Stimulated activated CD4-positive, alpha-beta T cell treated with anti-CD3 and anti-CD28 coated beads, Interleukin-1b, Interleukin-23, amount 100 ng/mL, for 48 hours (primary cell): Measurements from ENCODE around the gene ZPBP.
"Not testable (repeated sequence)": the region's sequence is repeated elsewhere in the genome, so short reads cannot be mapped to it uniquely, and the experiment has no call there.

Experiments
- DNase-seq: peaks from one replicate; pipeline ENCODE4 v3.0.0-alpha.2; 2020

The ZPBP gene, protein sequence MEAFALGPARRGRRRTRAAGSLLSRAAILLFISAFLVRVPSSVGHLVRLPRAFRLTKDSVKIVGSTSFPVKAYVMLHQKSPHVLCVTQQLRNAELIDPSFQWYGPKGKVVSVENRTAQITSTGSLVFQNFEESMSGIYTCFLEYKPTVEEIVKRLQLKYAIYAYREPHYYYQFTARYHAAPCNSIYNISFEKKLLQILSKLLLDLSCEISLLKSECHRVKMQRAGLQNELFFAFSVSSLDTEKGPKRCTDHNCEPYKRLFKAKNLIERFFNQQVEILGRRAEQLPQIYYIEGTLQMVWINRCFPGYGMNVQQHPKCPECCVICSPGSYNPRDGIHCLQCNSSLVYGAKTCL

DNA sequence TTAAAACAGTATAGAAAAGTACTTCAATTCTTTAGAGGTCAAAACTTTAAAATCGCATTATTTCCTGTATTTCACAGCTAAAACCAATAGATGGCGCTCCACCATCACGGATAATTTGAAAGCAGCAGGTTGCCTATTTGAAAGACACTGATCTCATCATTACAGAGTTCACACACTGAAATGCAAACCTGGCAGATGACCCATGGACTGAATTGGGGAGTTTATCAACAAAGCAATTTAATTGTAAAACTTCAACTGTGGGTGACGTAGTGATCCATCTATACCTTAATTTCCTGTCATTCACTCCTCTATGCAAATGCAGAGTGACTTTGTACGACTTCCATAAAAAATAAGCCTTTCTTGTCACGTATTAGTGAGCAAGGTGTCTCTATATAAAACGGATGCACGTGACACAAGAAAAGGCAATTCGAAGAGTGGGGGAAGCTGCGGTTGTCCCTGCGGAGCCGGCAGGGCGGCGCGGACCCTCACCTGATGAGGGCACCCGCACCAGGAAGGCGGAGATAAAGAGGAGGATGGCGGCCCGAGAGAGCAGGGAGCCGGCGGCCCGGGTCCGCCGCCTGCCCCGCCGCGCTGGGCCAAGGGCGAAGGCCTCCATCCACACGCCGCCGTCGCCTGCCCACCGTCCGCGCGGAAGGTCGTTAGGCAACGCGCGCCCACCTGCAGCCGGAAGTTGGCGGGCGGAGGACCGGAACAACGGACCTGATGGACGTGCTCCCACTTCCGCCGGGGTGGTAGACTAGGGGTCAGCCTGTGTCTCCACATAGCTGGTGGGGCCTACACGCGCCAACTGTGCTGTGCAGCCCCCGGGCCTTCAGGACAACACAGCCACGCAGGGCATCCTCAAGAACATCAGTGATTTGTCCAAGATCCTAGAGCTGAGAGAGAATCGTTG is at the start of gene ZPBP:
Gene ZPBP (minus strand): TSS at position 668 of the 913 bp plus-strand sequence. CDS start 52 bp downstream, at position 616.
- peak; percentile 61 for DNase-seq

DNA sequence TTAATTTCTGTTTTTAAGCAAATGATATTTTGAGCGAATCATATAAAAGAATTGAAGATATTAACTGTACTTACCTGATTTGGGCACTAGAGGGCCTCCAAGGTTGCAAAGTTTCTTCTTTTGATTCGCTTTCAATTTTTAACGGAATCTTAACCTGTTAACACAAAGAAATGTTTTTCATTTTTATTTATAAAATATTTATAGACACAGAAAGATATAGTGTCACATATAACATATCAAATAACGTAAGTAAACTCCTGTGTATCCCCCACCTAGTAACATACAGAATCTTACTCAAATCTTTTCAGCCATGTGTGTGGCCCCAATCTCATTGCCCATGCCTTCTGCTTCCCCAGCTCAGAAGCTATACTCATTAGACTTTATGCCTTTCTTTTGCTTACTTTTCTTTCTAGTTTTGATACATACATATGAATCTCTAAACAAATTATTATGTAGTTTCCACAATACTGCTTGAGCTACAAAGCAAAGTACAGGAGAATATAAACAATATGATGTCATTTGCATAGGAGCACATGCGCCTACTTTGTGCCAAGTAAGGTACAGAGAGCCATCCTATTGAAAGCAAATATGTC is 49.5 kb upstream of the ZPBP start:
- DNase-seq: no peak

DNA sequence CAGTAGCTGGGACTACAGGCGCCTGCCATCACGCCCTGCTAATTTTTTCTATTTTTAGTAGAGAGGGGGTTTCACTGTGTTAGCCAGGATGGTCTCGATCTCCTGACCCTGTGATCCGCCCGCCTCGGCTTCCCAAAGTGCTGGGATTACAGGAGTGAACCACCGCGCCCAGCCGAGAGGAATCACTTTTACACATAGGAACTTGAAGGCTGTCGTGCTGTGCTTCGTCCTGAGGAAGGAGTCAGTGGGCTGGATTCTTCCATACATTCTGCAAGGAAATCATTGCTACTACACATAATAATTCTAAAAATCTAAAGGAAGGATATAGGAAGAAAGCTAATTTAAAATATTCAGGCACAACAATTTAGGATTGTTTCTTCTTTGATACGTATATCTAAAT is 48.8 kb upstream of the ZPBP start:
- DNase-seq: no peak

DNA sequence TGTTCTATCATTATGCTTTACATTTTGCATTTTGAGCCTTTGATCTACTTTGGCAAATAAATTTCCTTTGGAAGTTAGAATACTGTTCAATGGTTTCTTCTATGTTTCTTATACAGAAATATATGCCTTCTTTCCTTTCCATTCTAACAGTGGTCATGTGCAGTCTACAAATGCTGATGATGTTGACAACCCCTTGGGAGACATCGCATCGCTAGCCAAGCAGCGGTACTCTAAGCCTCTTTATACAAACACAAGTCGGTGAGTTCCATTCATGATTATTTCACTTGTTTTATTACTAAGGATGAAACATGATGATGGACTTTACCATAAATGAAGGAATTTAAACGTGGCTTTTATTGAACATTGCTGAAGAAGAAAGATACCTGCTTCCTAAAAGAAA is 48.1 kb upstream of the ZPBP start:
- no peak for DNase-seq

DNA sequence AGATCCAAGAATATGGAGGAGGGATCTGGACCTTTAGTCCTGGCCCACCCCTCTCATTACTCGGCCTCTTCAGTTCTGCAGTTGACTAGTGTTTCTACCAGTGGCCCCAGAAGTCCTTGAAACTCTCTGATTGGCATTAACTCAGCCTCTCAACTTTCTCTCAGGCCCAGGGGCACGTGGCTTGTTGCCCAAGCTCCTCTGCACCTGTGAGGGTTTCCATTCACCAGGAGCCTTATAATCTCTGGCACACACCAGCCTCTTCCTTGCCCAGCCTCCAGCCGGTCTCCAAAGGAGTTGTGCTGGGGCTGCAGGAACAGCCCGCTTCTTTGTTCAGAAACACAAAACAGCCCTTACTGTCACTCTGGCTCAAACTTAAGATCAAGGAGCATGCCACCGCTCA is 47.6 kb upstream of the ZPBP start:
- DNase-seq: no peak

DNA sequence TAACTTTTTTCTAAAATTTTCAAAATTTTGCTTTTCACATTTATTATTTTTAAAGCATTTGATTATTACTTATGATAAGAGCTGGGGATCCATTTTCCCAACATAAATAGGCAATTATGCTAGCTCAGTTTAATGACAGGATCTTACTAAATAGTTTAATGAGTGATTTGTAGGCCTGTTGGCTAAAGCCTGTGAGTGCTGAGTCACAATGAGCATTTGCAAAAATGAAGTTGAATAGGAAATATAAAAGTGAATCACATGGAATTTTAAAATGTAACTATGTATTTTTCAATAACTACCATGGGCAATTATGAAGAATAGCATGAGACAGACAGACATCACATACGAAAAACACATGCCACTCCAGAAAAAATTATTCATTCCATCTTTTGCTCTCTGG is 45.1 kb upstream of the ZPBP start:
- DNase-seq: no peak

DNA sequence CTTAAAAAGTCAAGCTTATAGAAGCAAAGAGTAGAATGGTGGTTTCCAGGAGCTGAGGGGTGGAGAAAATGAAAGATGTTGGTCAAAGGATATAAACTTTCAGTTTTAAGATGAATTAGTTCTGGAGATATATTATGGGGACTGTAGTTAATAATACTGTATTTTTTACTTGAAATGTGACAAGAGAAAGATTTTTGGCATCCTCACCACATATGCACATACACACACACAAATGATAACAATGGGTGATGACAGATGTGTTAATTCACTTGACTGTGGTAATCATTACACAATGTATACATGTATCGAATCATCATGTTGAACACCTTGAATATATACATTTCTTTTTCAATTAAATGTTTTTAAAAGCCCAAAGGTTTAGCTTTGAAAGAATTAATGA is 32.7 kb upstream of the ZPBP start:
- no peak for DNase-seq

DNA sequence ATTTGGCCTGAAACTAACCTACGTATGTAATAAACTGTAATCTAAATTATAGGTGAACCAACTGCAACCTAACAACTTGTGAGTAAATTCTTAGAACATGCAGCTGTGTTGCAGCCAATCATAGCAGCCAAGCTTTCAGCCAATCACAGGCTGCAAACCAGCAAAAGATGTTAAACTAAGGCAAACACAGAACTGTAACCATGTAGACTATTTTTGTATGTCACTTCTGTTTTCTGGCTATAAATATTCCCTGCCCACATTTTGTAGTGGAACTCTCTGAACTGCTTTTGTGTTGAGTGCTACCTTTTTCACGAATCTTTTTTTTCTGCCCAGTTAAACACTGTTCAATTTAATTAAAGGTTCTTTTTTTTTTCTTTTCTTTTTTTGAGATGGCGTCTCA is 28.2 kb upstream of the ZPBP start:
- no peak for DNase-seq

DNA sequence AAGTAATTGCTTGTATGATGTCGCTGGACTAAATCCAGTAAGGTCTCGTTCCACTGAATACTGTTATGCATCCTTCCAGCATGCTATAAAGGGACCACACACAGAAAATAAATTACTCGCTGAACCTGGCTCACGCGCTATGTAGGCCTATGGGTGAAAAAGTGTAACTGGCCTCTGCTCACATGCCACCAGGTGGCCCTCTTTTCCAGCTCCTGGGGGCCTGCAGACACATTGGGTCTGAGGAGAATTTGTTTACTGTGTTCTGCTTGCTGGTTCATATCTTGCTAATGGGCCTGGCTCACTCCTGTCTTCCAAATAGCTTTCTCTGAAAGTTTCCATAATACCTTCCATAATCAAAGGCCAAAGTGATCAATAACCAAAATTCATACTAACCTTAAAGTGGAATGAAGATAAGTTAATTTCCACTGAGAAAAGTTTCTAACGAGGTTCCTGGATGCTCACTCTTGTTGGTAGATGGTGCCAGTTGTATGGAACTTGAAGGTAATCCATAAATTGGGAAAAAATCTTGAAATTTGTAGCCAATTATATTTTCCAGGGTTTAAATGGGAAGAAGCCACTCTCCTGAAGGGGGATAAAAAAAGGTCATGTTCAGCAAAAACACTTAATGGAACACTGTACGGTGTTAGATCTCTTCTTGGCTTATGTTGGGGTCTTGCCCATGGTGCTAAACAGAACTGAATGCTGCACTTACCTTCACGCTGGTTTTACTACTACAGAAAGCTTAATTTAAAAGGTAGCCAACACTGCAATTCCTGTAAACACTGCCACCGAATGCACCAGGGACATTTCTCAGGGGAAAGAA is 27.0 kb upstream of the ZPBP start:
- peak; percentile 49 for DNase-seq

DNA sequence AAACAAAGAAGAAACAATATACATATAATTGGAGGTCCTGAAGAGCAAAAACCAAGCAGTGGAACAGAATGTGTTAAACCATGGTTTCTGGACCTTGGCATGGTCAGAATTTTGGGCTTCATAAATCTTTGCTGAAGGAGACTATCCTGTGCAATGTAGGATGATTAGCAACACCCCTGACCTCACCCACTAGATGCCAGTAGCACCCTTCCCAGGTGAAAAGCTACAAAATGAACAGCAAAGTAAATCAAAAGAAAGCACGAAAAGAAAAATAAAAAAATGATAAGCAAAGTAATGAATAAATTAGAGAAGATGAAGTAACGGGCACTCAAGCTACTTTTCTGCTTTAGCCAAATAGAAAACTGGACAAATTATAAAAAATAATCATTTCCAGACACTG is 19.2 kb upstream of the ZPBP start:
- DNase-seq: no peak

DNA sequence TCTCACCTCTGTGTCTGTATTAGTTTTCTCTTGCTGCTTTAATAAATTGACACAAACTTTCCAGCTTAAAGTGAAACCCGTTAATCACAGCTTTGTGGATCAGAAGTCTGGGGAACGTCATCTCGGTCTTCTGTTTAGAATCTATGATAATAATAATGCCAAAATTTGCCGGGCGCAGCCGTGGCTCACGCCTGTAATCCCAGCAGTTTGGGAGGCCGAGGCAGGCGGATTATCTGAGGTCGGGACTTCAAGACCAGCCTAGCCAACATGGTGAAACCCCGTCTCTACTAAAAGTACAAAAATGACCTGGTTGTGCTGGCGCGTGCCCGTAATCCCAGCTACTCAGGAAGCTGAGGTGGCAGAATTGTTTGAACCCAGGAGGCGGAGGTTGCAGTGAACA is 8.8 kb upstream of the ZPBP start:
- no peak for DNase-seq

DNA sequence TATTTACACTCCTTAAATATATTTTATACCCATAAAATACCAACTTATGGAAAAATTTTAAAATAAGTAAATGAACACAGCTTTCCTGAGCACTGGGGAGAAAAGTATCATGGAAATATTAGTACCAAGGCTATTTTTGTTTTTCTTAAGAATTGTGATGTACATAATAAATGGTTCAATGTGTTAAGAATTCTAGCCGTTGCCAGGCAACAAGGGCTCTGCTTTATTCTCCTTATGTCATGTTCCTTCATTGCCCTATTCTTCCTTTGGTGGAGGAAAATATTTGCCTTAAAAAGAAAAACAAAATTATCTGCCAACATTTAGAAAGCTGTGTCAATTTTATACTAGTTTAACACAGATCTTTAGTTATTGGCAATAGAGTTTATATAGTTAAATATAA is 2.6 kb upstream of the ZPBP start:
- no peak for DNase-seq

DNA sequence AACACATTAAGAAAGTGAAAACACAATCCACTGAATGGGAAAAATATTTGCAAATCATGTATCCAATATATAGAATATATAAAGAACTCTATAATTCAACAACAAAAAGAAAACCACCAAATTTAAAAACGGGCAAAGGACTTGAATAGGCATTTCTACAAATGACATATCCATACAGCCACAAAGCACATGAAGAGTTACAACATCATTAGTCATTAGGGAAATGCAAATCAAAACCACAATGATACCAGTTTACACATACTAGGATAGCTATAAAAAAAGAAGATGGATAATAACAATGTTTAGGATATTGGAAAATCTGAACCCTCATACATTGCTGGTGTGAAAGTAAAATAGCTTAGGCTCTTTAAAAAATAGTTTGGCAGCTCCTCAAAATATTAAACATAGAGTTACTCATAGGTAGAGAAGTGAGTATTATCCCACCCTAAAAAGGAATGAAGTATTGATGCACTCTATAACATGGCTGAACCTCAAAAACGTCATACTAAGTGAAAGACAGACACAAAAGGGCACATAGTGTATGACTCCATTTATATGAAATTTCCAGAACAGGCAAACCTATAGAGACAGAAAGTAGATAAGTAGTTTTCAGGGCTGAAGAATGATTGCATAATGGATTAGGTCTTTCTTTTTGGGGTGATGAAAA is 4.5 kb downstream of the ZPBP start:
- DNase-seq: no peak

DNA sequence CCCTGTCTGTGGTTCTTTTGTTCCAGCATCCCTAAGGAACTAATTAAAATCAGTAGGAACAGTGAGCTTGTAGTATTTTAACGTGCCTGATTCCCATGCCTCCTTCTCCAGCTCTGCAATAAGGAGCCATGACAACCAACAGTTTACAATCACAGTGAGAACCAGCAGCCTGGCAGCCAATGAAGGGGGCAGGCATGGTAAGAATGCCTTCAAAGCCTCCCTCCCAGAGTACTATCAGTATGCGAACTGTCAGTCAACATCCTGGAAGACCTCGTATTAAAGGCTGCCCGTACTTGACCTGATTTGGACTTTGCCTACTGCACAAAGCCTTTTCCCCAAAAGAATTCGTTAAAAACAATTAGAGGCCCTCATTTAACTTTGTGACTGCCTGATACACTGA is 7.7 kb downstream of the ZPBP start:
- DNase-seq: no peak

DNA sequence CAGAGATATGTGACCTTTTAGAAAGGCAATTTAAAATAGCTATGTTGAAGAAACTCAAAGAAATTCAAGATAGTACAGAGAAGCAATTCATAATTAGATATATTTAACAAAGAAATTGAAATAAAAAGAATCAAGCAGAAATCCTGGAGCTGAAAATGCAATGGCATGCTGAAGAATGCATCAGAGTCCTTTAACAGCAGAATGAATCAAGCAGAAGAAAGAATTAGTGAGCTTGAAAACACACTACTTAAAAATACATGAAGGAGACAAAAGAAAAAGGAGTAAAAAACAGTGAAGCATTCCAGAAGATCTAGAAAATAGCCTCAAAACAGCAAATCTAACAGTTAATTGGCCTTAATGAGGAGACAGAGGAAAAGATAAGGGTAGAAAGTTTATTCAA is 20.0 kb downstream of the ZPBP start:
- DNase-seq: no peak

DNA sequence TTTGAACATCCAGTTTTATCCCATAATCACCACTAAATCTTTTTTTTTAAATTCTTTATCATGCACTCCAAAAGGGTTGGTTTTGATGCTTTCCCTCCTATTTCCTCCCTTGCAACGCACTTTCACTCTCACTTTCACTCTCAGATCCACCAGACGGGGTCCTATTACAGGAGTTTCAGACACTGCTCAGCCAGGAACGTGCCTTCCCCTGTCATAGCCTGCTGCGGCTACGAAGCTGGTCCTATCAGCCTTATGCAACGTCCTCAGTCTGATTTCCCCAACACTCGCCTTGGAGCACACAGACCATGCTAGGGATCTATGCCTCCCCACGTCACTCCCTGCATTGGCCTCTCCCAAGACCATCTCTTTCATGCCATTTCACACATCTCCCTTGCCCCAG is 23.4 kb downstream of the ZPBP start:
- no peak for DNase-seq

DNA sequence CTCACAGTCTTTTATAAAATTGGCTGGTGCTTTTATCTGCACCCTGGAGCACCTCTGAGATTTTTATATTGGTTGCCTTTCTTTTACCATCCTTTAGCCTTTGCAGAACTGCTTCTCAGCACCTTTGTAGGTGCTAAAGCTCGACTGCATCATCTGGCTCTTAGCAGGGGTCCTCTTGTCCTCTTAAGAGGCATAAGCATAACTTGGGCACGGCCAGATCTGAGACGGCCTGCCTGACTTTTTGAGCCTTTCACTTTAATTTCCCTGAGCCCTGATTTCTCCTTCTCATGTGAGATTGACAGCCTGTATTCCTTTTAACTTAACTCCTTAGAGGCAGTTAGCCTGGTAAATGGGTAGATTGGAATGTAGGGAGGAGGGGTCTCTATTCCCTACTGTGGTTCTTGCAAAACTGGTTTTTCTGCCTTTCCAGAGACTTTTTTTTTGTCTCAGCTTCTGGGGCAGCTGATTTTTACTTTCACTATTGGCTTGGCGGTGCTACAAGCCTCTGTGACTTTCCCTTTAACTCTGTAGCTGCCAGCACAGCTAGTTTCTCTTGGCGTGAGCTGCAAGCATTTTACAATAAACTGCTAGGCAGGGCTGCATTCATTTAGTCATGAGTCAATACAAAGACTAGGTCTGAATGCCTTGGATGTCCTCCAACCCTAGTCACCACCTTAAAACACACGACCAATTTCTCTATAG is 24.0 kb downstream of the ZPBP start:
- DNase-seq: peak; percentile 34

DNA sequence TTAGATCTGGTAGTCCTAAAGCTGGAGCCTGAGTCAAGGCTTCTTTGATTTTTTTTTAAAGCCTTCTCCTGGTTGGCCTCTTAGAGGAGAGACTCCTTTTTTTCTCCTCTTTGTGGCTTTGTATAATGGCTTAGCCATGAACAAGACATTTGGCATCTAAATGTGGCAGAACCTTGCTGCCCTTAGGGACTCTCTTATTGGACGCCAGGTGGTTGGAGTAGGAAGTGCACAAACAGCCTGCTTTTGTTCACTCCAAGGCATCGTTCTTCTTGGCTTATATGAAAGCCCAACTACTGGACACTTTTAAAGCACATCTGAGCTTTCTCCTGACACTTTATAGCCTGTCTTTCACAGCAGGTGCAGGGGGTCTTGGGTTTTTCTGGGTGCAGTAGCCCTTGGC is 25.0 kb downstream of the ZPBP start:
- no peak for DNase-seq

DNA sequence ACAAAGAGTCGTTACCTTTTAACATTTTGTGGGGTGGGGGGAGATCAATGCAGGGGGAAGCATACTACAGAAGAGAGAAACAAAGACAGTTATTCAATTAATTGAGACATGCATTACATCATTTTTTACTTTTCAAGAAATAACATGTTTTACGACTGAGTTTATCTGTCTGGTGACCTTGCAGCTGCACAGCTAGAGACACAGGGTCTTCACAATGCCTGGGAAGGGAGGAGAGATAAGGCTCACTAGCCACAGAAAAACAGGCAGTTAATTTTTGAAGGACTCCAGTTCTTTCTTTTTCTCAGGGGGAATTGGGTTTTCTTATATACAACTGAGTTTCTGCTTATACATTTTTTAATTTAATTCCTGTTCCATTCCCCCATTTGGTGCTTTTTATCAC is 30.1 kb downstream of the ZPBP start:
- no peak for DNase-seq

DNA sequence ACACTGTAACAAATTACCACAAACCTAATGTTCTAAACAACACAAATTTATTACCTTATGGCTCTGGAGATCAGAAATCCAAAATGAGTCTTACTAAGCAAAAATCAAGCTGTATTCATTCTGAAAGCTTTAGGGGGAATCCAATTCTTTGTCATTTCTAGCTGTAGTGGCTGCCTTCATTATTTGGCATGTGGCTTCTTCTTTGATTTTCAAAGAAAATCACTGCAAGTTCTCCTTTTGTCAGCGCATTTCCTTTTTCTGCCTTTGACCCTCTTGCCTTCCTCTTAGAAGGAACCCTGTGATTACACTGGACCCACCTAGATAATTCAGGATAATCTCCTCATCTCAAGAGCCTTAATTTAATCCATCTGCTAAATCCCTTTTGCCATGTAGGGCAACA is 36.9 kb downstream of the ZPBP start:
- no peak for DNase-seq

DNA sequence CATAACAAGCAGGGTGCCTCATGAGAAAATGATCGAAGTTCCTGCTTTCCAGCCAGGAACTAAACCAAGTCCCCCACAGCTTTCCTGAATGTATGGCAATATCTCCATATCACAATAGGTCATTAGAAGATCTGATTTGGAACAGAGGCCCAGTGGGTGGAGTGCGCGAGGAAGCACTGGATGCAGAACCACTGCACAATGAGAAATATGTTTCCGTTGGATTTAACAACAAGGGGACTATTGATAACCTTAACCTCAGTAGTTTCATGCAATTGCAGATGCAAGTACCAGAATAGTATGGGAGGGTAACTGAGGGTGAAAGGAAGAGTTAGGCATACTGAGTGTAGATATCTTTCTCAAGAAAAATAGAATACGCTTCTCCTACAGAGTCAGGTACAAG is 45.3 kb downstream of the ZPBP start:
- no peak for DNase-seq

DNA sequence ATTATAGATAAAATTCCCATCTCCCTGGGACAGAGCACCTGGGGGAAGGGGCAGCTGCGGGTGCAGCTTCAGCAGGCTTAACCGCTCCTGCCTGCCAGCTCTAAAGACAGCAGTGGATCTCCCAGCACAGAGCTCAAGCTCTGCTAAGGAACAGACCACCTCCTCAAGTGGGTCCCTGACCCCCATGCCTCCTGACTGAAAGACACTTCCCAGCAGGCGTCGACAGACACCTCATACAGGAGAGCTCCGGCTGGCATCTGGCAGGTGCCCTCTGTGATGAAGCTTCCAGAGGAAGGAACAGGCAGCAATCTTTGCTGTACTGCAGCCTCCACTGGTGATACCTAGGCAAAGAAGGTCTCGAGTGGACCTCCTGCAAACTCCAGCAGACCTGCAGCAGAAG is 51.9 kb downstream of the ZPBP start:
- DNase-seq: not testable (repeated sequence)
